Ishikawa (cell line): Measurements from ENCODE around the gene SPAG9.

ENCODE experiments used
- CEBPB ChIP-seq: IDR thresholded peaks from 2 replicates; pipeline ENCODE4 v1.6.1; 2012
- CREB1 ChIP-seq: IDR thresholded peaks from 2 replicates; pipeline ENCODE4 v1.6.1; 2012; ENCODE audit warnings: low read depth
- EGR1 ChIP-seq: IDR thresholded peaks from 2 replicates; pipeline ENCODE4 v1.6.1; 2012
- EP300 ChIP-seq: IDR thresholded peaks from 2 replicates; pipeline ENCODE4 v1.6.1; 2012; ENCODE audit warnings: borderline replicate concordance
- RAD21 ChIP-seq: IDR thresholded peaks from 2 replicates; pipeline ENCODE4 v1.6.1; 2012; ENCODE audit warnings: low read depth
- YY1 ChIP-seq: IDR thresholded peaks from 2 replicates; pipeline ENCODE4 v1.6.1; 2012; ENCODE audit warnings: low read depth
- TF ChIP-seq, protein P1 (sequence below): IDR thresholded peaks from 2 replicates; pipeline ENCODE4 v1.6.1; 2012

DNA sequence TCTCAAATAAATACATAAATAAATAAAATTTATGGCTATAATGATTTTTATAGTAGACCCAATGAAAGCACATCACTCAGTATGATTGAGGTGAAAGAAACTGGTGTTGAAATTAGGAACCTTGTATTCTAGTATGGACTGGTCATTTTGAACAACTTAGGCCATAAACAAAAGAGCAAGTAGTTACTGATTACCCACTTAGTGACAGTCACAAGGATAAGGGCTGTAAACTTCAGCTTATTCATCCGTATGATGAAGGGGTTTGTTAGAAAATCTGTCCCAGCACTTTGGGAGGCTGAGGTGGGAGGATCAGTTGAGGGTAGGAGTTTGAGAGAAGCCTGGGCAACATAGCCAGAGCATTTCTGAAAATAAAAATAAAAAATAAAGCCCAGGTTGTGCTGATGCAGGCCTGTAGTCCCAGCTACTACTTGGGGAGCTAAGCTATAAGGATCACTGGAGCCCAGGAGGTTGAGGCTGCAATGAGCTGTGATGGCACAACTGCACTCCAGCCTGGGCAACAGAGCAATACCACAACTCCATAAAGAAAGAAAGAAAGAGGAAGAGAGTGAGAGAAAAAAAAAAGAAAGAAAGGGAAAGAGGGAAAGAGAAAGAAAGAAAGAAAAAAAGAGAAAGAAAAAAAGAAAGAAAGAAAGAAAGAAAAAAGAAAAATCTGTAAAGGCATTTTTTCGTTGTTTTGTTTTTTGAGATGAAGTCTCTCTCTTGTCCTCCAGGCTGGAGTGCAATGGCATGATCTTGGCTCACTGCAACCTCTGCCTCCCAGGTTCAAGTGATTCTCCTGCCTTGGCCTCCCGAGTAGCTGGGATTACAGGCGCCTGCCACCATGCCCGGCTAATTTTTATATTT is 4.2 kb upstream of the SPAG9 start:
- TF ChIP-seq CREB1 (no peak), EGR1 (no peak), YY1 (no peak), EP300 (no peak), CEBPB (no peak), RAD21 (no peak)
- TF ChIP-seq, protein P1, sequence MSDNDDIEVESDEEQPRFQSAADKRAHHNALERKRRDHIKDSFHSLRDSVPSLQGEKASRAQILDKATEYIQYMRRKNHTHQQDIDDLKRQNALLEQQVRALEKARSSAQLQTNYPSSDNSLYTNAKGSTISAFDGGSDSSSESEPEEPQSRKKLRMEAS, result no peak
